ENCODE results near the gene CCDC68.

The CCDC68 gene

DNA sequence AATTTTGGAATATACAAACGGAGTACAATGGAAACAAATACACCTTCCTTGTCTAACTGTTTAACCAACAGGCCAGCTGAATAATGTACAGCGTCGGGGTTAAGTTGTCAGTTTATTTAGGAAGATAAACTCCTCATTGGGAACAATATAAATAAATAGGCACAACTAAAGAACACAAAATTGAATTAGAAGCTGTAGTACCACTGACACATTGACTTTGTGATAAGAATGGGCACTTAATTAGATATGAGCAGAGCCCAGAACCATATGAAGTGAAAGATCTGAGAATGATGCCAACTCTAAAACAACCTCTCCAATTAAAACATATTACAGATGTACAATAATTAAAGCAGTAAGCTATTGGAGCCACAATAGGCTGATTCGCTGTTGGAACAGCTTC is 44.4 kb downstream of the CCDC68 start:
- no peak for DNase-seq

GRCh38 chr18:54911551-54911950 is 47.7 kb downstream of the CCDC68 start:
- DNase-seq, result no peak

DNA sequence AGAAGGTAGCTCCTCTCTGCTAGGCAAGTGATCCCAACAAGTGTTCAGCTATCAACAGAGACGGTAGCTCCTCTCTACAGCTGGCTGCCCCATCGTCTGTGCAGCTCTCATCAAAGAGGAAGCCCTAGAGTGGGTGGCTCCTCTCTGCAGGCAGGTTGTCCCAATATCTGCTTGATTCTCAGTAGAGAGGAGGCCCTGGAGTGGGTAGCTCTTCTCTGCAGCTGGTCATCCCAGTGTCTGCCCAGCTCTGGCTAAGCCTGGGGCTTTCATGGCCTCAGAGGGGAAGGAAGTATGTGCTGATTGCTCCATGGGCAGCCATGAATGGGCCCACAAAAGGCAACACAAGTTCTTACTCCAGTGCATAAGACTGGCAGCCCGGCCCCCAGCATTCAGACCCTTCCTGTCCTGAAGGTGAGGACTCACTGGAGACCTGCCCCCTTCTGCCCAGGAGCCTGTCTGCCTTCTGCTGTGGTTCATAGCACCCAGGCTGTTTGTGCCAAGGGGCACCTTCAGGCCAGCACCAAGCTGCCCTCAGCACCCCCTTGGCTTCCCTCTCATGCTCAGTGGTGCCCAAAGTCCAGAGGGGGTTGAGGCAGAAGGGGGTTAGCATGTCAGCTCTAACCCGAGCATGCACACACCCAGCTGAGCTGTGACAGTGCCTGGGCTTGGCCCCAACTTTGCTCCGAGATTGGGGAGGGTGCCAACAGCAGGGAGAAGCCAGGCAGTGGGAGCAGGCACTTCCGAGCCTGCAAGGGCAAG is 48.9 kb downstream of the CCDC68 start:
- DNase-seq, result no peak

DNA sequence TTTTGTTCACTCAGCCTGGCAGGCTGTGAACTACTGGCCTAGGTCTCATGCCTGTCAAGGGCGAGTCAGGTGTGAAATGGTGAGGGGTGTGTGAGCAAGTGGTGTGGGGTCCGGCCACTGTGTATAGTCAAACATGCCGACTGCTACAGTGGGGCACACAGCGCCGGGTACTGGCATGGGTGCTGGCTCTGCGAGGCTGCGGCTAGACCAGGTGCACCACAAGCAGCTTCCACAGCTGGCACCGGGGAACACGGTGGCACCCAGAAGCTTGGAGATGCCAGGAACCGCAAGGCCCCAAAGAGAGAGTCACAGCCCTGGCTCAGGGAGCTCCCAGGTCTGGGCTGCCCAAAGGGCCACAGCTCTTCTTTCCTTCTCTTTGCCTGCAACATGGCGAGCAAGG is 49.7 kb downstream of the CCDC68 start:
- DNase-seq, result no peak

DNA sequence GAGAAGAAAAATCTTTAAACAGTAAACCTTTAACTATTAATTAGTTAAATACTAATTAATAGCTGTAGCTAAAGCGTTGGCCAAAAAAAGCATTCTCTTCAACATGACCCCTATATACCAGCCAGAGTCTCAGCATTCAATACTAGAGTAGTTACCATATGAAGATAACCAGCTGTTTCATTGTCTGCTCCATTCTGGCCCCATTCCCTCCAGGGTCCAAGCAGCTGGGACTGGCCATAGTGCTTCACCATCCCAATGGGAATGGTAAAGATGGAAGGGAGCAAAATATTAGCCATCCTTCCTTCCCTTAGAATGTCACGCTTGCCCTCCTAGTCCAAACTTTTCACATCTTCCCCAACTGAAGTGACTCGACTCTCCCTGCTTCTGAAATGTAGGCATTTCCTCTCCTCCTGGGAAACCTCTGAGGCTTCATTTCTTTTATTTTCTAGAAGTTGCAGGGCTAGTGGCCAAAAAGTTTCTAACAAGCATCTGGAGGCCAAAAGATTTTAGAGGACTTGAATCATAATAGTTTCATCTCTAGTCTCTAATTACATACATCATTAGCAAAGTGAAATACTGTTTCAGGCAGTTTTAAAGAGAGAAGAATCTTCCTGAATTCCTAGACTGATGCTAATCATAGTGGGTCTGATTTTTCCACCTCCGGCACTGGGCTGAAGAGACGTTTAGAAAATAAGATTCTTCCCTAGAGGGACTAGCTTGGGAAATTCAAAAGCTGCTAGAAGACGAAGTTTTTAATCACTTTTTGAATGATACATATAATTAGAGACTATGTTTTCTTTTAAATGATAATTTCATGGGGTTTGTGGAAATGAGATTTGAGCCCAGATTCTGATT is 52.7 kb downstream of the CCDC68 start:
- no peak for DNase-seq

DNA sequence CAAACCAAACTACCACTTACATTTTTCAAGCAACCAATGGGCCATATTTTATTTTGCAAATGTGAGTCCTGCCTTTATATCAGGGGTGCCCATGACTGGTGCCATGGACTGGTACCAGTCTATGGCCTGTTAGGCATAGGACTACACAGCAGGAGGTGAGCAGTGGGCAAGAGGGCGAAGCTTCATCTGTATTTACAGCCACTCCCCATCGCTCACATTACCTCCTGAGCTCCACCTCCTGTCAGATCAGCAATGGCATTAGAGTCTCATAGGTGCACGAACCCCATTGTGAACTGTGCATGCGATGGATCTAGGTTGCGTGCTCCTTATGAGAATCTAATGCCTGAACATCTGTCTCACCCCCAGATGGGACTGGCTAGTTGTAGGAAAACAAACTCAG is 53.6 kb downstream of the CCDC68 start:
- no peak for DNase-seq

DNA sequence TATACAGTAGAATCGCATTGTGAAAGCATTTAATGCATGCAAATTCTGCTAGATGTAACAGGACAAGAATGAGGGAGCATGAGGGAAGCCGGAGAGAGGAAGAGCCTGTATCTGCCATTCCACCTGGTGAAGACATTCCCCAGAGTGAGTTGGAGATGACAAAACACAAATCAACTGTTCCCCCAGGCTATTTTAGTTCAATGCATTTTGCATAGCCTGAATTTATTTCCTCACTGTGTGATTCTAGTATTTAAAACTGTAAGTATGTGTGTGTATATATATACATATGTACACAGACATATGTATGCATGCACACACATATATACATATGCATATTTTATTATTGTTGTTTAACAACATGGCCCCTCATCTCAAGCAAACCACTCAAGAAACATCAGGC is 54.7 kb downstream of the CCDC68 start:
- DNase-seq, result no peak

GRCh38 chr18:54900290-54900689 is 59.0 kb downstream of the CCDC68 start:
- no peak for DNase-seq

- DNase-seq, result no peak
Observed at GRCh38 chr18:54899500-54899899, 59.8 kb downstream of the CCDC68 start.

DNA sequence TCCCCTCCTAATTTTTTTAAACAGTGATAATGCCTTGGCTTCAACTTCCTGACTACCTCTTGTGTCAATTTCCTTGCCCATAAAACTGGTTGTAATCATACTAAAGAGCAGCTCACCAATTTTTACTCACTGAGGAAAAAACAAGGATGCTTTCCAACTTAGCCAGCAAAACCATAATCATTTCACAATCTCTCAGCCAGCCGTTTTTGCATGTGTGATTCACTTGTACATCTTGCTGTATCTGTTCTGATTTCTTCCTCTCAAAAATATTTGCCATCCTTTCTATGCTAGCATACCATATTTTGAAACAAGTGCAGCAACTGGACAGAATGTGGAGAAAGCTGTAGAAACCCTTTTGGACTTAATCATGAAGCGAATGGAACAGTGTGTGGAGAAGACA is 70.3 kb downstream of the CCDC68 start:
- no peak for DNase-seq

GRCh38 chr18:54888378-54888777 is 70.9 kb downstream of the CCDC68 start:
- no peak for DNase-seq

DNA sequence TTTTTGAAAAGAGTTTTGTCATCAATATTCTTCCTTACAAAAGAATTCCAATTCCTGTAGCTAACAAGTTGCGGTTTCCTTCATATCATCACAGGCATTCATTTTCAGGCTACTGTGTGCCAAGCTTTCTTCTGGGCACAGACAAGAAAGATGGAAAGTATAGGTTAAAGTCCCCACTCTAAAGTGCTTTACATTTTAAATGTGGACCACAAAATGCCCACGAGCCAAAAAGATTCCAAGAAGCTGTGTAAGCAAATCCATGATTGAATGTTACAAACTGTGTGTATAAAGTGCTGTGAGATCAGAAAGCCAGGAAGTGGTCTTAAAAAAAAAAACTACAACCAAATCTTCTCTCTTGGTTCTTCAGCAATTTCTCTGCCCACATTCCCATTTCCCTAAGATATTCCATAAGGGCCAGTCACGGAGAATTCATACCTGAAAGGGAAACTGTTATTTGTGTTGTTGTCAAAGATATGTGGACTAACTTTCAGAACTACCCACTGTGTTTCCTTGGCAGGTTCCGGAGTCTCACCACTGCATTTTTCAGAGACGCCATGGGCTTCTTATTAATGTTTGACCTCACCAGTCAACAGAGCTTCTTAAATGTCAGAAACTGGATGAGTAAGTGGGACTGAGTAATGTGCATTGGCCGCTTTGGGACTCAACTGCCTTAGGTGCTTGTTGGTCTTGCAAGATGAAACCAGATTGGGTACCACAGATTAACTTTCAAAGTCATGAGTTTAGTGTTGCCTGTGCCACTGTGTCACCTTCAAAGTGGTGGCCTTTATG is 75.3 kb downstream of the CCDC68 start:
- no peak for DNase-seq

DNA sequence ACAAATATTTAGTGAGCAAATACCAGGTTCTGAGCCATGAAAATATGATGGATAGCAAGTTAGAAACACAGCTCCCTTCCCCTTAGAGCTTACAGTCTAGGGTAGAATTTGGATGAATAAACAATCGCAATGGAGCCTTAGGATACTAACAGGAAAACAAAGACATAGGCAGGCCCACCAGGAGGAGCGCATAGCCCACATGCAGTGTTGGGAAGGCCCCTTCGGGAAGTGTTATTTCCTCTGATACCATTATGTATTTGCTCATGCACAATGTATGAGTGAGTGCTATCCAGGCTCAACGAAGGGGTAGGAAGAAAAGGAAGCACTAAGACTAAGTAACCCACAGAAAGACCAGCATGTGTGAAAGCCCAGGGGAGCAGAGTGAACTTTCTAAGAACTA is 76.9 kb downstream of the CCDC68 start:
- no peak for DNase-seq

DNA sequence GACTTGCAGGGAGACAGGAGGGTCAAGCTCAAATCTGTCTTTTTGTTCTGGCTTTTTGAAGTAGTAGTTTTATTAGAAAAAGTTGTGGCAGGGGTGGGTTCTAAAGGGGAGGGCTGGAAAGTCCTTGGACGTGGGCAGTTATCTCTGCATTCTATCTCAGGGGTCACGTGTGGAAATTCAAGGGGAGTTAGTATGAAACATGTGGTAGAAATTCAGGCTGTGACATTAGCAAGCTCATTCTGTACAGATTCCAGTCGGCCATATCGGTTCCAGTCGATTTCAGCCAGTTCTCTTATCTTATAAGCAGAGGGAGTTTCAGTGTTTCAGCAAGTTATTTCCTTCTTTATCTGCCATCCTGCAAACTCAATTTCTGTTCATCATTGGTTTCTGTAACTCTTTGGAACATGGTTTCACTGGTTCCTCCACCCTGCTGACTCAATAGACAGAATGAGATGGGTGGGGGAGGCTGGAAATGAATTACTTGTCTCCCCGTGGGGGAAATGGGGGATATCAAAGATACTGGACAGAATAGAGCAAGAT is 78.0 kb downstream of the CCDC68 start:
- DNase-seq, result no peak

- DNase-seq, result no peak
Observed at GRCh38 chr18:54880395-54881105, 78.7 kb downstream of the CCDC68 start.

DNA sequence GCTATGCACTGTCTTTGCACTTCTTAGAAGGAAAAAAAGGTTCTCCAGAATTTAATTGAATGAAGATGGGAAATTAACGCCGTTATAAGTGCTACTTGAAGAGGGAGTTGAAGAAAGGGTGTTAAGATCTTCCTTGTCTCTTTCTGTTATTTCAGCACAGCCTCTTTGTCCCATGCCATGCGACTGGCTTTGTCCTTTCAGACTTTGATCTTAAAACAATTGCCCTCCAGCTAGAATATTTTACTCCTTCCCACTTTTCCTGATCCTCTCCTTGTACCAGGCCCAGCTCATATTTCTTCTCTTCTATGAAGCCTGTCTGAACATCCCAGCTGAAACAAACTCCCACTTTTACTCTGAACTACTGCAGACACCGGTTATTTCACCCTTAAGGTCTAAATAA is 79.6 kb downstream of the CCDC68 start:
- no peak for DNase-seq

GRCh38 chr18:54878659-54879358 is 80.5 kb downstream of the CCDC68 start:
- DNase-seq, result no peak

DNA sequence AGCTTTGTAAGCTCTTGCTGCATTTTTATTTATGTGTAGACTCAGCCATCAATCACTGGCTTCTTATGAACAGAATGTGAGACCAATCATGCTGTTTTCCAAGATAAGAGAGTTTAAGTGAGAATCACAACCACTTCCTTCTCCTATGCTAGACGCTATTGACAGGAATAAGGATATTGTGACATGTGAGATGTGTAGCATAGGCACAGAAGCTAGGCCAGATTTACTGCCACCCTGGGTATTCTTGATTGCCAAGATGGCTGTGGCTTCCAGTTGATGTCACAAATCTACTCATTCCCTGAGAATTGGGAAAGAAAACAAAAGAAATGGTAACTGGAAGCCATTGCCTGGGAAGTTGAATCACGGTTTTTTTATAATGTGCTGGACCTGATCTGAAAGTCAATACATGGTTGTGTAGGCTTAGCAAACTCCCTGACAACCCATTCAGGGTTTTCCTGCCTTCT is 81.1 kb downstream of the CCDC68 start:
- no peak for DNase-seq

DNA sequence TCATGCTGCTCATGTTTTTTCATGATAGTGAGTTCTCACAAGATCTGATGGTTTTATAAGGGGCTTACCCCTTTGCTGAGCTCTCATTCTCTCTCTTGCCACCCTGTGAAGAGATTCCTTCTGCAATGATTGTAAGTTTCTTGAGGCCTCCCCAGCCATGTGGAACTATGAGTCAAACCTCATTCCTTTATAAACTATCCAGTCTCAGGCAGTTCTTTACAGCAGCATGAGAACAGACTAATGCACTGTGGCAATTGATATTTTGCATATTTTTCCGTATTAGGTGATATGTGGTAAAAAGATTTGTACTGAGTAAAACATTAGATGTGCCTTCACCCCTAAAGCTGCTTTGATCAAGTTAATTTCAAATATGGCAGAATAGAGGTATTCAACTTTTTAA is 82.2 kb downstream of the CCDC68 start:
- DNase-seq, result no peak

DNA sequence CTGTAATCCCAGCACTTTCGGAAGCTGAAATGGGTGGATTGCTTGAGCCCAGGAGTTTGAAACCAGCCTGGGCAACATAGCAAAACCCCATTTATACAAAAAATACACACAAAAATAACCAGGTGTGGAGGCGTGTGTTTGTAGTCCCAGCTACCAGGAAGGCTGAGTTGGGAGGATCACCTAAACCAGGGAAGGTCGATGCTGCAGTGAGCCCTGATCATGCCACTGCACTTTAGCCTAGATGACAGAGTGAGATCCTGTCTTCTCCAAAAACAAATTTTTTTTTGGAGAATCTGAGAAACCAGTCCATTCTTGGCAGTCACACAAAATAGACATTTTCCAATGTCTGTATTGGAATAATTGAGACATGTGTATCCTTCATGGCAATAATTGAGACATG is 84.2 kb downstream of the CCDC68 start:
- no peak for DNase-seq

- no peak for DNase-seq
Observed at GRCh38 chr18:54873884-54874255, 85.4 kb downstream of the CCDC68 start.

DNA sequence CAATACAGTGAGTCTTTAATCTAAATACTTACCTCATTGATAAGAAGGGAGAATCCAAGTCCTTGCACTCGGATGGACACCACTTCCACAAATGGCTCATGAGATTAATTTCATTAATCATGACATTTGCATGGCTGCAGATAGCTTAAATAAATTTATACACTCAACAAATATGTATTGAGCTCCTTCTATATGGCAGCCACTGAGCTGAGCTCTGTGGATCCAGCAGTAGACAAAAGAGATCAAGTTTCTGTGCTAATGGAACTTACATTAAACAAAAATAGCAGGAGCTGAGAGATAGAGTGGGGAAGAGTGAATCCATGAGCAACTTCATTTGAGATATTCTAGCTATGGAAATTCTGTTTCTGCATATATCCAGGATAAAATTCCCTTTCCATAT is 86.6 kb downstream of the CCDC68 start:
- no peak for DNase-seq

Measured in cerebellar nuclear complex (tissue), 1 donor.